NCI-H146 treated with DMSO at 0.1 percent for 48 hours (cell line): ENCODE results near the gene UBTD2.
"Not testable (repeated sequence)": the region's sequence is repeated elsewhere in the genome, so short reads cannot be mapped to it uniquely, and the experiment has no call there.

Experiments used
- DNase-seq: peaks from one replicate; lab custom pipeline; 2025; ENCODE audit not compliant: unreplicated experiment; lab: John Stamatoyannopoulos, UW

Gene UBTD2

GRCh38 chr5:172293054-172293744, 9.6 kb upstream of the UBTD2 start:
- peak; percentile 40 for DNase-seq

- not testable (repeated sequence) for DNase-seq
These were observed 8.3 kb upstream of the UBTD2 start for GRCh38 chr5:172291837-172292236.

GRCh38 chr5:172288465-172288864, 4.9 kb upstream of the UBTD2 start:
- no peak for DNase-seq

- DNase-seq = not testable (repeated sequence)
These were observed 3.6 kb upstream of the UBTD2 start for GRCh38 chr5:172287140-172287539.

- DNase-seq = no peak
These were observed 1.9 kb upstream of the UBTD2 start for GRCh38 chr5:172285226-172286143.

- no peak for DNase-seq
These were observed 1.0 kb upstream of the UBTD2 start for GRCh38 chr5:172284611-172284980.

GRCh38 chr5:172283862-172284610, 472 bp upstream of the UBTD2 start:
- DNase-seq = peak; percentile 30

- no peak for DNase-seq
These were observed 1.1 kb downstream of the UBTD2 start for GRCh38 chr5:172282272-172283019.

GRCh38 chr5:172281346-172281745, 2.2 kb downstream of the UBTD2 start:
- DNase-seq = no peak

GRCh38 chr5:172280929-172281328, 2.6 kb downstream of the UBTD2 start:
- no peak for DNase-seq

- no peak for DNase-seq
These were observed 3.2 kb downstream of the UBTD2 start for GRCh38 chr5:172280317-172280716.

GRCh38 chr5:172278356-172278755, 5.2 kb downstream of the UBTD2 start:
- DNase-seq = no peak

GRCh38 chr5:172276214-172276613, 7.3 kb downstream of the UBTD2 start:
- DNase-seq = no peak

GRCh38 chr5:172274951-172275753, 8.4 kb downstream of the UBTD2 start:
- DNase-seq = no peak

- DNase-seq = no peak
These were observed 15.6 kb downstream of the UBTD2 start for GRCh38 chr5:172267943-172268342.

- no peak for DNase-seq
These were observed 16.9 kb downstream of the UBTD2 start for GRCh38 chr5:172266676-172267092.

GRCh38 chr5:172266071-172266675, 17.4 kb downstream of the UBTD2 start:
- no peak for DNase-seq

- DNase-seq = no peak
These were observed 18.7 kb downstream of the UBTD2 start for GRCh38 chr5:172264815-172265395.

GRCh38 chr5:172255444-172255843, 28.1 kb downstream of the UBTD2 start:
- no peak for DNase-seq
